MG63 (cell line): ENCODE results near the gene HSD17B11. TPM values are rescaled to one million over a fixed set of nuclear protein-coding genes. Genes with fewer than 3 reads are reported as not detected.
"Not testable (repeated sequence)": the region's sequence is repeated elsewhere in the genome, so short reads cannot be mapped to it uniquely, and the experiment has no call there.

ENCODE experiments used
- DNase-seq: peaks from one replicate; pipeline ENCODE4 v3.0.0-alpha.2; 2020
- H3K27me3 ChIP-seq: fragments of 250-450 bp; sonication (Bioruptor Pico); 2 replicates; pipeline ENCODE4 v1.5.1; 2020; ENCODE audit warnings: mild to moderate bottlenecking, moderate library complexity
- H3K36me3 ChIP-seq: fragments of 250-450 bp; sonication (Bioruptor Pico); 2 replicates; pipeline ENCODE4 v1.5.1; 2020; ENCODE audit warnings: mild to moderate bottlenecking, moderate library complexity
- H3K4me3 ChIP-seq: fragments of 250-450 bp; sonication (Bioruptor Pico); 2 replicates; pipeline ENCODE4 v1.5.1; 2020; ENCODE audit warnings: mild to moderate bottlenecking, moderate library complexity
- H3K9me3 ChIP-seq: fragments of 250-450 bp; sonication (Bioruptor Pico); 2 replicates; pipeline ENCODE4 v1.5.1; 2020; ENCODE audit warnings: mild to moderate bottlenecking, moderate library complexity
- total RNA-seq: library from RNA; depleted of rRNA; stranded (reverse); fragments of >200 nt; shearing (Covaris generic); gene quantifications from 2 replicates; pipeline ENCODE4 v1.2.3, GENCODE V29; 2014; ENCODE audit warnings: low replicate concordance

HSD17B11 gene
- total RNA-seq, 1 experiment from 2014 or later, result 6.6 TPM

DNA sequence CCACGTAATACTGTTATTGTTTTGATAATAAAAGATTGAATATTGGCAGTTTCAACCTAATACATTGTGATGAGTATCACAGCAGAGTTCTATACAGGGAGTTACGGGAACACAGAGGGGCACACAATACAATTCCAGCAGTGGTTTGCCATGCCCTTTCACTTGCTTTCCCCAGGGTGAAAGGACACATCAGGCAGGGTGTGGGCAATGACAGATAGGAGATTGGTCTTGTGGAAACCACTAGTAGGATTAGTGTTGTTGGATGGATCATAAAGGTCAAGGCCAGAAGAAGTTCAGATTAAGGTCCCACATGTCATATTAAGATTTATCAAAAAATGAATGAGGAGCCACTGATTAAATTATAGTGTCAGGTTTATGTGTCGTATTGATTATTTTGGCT, 8.1 kb downstream of the HSD17B11 start:
- no peaks in the 10 kb centered on the region for H3K36me3 ChIP-seq
- no peak overlapping the region for H3K4me3 ChIP-seq
- H3K27me3 ChIP-seq, result no peaks in the 10 kb centered on the region
- H3K9me3 ChIP-seq, result no peaks in the 10 kb centered on the region
- DNase-seq, result no peak

DNA sequence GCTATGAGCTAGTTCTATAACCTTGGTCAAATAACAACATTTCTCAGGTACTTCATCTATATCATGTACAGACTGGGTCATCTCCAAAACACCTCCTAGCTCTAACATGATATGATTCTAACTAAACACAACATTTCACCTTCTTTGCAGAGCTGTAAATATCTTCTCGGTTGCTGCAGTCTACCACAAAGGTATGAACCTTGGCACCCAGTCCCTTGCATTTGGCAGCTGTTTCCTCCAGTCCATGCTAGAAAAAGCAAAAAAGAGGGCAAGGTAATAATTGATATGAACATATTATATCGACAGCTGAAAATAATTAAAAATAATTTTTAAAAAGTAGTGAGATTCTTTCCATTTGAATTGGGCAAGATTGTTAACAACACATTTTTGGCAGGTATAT, 8.9 kb downstream of the HSD17B11 start:
- Histone ChIP-seq H3K36me3 (no peaks in the 10 kb centered on the region), H3K27me3 (no peaks in the 10 kb centered on the region), H3K9me3 (no peaks in the 10 kb centered on the region), H3K4me3 (no peak overlapping the region)
- DNase-seq, result no peak

DNA sequence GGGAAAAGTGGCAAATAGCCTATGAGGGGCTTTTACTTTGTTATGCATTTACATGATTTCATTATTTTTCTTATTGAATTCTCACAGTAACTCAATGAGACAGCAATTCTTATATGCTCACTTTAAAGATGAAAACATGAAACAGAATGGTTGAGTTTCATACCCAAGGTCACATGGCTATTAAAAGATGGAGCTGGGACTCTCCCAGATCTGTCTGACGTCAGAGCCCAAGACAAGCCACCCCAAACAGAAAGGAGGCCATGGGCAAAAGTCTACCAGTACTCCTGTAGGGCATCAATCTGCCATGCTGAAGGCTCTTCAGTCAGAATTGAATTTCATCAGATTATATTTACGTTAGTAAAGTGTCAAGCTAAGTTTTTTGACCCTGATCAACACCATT, 13.2 kb downstream of the HSD17B11 start:
- Histone ChIP-seq H3K27me3 (no peaks in the 10 kb centered on the region), H3K4me3 (no peak overlapping the region), H3K9me3 (no peaks in the 10 kb centered on the region), H3K36me3 (no peaks in the 10 kb centered on the region)
- no peak for DNase-seq

DNA sequence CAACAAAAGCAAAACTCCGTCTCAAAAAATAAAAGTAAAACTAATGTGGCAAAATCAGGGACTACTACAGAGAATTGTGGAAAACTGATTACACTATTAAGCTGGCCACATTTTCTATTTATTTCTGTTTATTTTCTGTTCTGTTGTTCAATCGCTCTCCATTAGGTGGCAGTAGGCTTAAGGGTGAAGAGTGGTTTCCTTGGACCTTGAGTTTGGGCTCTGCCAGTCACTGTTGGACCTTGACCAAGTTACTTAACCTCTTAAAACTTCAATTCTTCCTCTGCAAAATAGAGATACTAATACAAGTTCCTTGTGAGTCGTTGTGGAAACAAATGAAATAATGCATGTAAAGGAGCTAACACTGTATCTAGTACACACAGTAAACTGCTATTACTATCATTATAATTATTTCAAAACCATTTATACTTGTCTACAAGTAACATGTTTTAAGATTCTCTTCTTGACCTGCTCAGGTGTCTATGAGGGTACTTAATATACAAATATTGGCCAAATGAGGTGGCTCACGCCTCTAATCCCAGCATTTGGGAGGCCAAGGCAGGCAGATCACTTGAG, 15.2 kb downstream of the HSD17B11 start:
- DNase-seq, result peak; percentile 20
- Histone ChIP-seq H3K27me3 (no peaks in the 10 kb centered on the region), H3K4me3 (no peak overlapping the region), H3K36me3 (no peaks in the 10 kb centered on the region), H3K9me3 (no peaks in the 10 kb centered on the region)

DNA sequence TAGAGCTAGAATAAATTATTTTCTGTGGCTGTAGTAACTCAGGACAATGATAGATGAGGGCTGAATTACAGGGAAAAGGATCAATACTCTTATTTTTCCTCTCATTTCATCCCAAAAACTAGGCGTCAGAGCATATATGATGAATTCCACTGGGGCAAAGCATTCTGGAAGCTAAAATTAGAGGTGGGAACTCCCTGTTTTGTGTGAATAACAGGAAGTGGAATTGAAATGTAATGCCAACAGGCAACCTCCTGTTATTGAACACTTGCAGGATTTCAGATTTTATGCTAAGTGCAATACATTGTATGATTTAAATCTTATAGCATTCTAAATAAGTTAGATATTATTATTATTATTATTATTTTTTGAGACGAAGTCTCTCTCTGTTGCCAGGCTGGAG, 20.9 kb downstream of the HSD17B11 start:
- no peak for DNase-seq

DNA sequence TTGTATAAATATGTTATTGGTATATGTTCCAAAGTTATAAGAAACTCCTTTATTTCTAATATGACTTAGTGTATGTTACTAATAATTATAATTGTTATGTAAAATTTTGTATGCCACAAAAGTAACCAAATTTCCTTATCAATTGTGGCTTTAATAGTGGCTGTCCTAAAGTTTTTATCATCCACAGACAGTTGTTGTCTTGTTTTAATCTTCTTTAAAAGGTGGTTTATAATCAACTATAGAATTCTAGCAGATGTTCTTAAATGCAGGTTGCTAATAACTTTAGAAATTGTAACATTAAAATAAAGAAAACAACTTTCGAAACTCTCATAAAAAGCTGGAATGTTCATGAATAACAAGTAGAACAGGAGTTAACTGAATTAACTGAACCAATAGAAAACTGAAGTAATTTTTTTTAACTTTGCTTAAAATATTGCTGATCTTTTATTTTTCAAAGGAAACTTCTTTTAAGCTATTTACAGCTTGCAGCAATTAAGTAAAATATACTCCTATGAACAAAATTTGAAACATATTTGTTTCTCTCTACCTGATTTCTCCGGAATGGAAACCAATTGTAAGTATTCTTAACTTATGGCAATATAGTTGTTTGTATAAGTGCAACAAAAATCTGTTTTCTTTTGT, 24.3 kb downstream of the HSD17B11 start:
- H3K9me3 ChIP-seq, result no peaks in the 10 kb centered on the region
- no peak overlapping the region for H3K4me3 ChIP-seq
- H3K36me3 ChIP-seq, result no peaks in the 10 kb centered on the region
- DNase-seq, result no peak
- H3K27me3 ChIP-seq, result no peaks in the 10 kb centered on the region

More for the DNA sequence above, 20.9 kb downstream of the HSD17B11 start:
- Histone ChIP-seq H3K27me3 (no peaks in the 10 kb centered on the region), H3K4me3 (no peak overlapping the region), H3K36me3 (no peaks in the 10 kb centered on the region), H3K9me3 (no peaks in the 10 kb centered on the region)

DNA sequence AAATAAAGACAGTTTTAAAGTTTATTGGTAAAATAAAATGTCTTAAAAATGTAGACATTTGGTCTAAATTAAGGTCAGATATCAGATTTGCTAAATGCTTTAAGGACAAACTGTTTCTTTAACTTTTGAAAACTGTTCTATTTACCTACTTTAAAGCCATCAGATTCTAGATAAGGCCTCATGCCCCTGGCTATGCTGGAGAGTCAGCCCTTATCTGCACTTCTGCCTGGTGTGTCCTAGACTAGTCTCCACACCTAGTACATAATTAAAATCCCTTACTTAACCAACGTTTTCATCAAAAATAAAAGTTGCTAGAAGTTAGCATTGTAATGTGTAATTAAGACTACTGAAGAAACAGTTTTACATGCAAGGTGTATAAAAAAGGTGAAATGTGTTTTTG, 25.6 kb downstream of the HSD17B11 start:
- H3K27me3 ChIP-seq, result no peaks in the 10 kb centered on the region
- H3K9me3 ChIP-seq, result no peaks in the 10 kb centered on the region
- H3K36me3 ChIP-seq, result no peaks in the 10 kb centered on the region
- DNase-seq, result no peak
- no peak overlapping the region for H3K4me3 ChIP-seq

DNA sequence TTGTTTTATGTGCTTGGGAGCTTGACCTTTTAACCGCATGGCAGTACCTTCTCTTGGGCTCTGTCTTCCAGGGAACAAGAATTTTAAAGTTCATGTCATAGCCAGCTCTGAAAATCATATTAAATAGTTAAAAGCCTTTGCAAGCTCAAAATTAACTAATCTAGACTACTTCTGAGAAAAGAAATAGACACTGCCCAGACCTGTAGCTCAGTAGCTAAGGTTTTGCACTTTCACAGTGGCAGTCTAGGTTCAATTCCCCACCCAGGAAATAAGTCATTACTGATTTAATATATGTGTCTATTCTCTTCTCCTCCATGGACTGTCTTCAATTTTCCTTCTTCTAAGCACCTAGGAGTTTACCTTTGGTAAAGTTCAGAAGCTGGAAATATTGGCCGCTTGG, 27.4 kb downstream of the HSD17B11 start:
- Histone ChIP-seq H3K9me3 (no peaks in the 10 kb centered on the region), H3K27me3 (no peaks in the 10 kb centered on the region), H3K4me3 (no peak overlapping the region), H3K36me3 (no peaks in the 10 kb centered on the region)
- no peak for DNase-seq

DNA sequence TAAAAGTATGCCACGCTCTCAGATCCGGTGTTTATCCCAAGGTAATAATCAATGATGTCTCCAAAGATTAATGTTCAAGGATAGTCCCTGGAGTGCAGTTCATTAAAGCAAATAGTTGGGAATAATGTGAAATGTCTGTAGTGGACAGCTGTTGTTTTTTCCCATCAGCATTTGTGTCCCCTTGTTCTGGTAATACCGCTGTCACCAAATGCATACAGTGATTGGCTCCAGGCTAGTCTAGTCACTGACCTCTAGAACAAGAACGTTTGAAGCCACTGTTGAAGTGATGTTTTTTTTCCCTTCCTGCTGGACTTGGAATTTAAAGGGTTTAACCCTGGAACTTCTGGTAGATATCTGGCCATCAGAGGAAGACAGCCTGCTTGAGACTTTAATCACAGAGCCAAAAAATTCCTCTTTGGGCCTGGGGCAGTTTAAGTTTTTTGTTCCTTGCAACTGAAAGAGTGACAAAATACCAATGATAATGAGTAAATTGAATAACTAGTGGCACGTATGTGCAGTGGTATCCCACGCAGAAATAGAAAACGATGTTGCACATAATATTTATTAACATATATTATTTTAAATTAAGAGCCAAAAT, 30.6 kb downstream of the HSD17B11 start:
- no peak overlapping the region for H3K4me3 ChIP-seq
- DNase-seq, result no peak
- no peaks in the 10 kb centered on the region for H3K9me3 ChIP-seq
- no peaks in the 10 kb centered on the region for H3K36me3 ChIP-seq
- no peaks in the 10 kb centered on the region for H3K27me3 ChIP-seq

DNA sequence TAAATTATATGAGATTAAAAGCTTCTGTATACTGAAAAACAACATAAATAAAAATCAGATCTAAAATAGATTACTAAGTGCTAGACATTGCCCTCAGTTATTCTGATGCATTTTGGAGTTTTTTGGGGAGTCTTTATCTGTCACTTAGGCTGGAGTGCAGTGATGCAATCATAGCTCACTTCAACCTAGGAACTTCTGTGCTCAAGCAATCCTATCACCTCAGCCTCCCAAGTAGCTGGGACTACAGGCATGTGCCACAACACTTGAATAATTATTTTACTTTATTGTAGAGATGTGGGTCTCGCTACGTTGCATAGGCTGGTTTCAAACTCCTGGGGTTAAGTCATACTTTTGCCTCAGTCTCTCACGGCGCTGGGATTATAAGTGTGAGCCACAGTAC, 31.7 kb downstream of the HSD17B11 start:
- no peaks in the 10 kb centered on the region for H3K27me3 ChIP-seq
- no peak overlapping the region for H3K4me3 ChIP-seq
- H3K36me3 ChIP-seq, result no peaks in the 10 kb centered on the region
- DNase-seq, result no peak
- no peaks in the 10 kb centered on the region for H3K9me3 ChIP-seq

DNA sequence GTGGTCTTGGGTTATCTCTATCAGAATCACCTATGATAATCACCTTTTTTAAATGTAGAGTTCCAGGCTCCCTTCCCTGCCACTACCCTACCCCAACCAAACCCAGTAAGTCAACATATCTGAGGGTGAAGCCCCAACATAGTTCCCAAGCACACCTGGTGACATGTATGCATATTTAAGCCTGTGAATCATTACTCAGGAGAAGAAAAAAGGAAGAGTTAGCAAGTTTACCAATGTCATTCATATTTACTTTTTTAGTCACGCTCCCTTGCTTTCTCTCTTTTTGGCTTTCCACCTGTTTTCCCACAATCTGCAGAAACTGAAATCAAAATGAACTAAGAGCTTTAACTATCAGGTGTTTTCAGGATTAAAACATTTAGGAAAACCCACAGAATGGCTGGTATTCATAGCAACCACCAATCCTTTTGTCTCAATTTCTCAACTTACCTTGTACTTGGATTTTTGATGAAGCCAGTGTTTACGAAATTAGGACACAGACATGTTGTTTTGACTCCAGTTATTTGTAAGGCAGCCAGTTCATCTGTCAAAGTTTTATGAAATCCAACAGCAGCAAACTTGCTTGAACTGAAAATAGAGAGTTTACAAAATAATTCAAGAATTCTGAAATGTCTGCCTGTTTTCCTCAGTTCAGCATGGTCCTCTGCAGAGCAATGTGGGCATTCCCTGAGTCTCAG, 34.0 kb downstream of the HSD17B11 start:
- Histone ChIP-seq H3K36me3 (no peaks in the 10 kb centered on the region), H3K9me3 (no peaks in the 10 kb centered on the region), H3K4me3 (no peak overlapping the region)

DNA sequence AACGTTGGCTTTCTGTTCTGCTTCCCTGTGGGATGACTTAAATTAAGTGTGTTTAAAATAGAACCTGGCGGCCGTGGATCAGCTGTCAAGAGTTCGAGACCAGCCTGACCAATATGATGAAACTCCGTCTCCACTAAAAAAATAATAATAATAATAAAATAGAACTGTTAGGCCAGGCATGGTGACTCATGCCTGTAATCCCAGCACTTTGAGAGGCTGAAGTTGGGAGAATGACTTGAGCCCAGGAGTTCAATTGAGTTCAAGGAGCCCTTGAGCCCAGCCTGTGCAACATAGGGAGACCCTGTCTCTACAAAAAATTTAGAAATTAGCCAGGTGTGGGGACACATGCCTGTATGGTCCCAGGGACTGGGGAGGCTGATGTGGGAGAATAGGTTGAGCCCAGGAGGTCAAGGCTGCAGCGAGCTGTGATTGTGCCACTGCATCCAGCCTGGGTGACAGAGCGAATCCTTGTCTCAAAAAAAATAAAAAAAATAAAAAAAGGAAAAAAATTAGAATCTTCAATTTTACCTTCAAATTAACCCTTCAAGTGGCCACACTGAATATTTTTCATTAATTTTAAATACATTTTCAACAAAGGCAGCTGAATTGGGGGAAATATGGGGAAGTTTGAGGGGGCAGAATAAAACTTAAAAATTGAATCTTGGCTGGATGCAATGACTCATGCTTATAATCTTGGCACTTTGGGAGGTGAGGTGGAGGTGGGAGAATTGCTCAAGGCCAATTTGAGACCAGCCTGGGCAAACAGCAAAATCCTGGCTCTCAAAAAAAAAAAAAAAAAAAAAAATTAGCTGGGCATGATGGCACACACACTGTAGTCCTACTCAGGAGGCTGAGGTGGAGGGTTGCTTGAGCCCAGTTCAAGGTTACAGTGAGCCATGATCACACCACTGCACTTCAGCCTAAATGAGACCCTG, 36.6 kb downstream of the HSD17B11 start:
- H3K4me3 ChIP-seq, result no peak overlapping the region
- H3K9me3 ChIP-seq, result no peaks in the 10 kb centered on the region
- H3K27me3 ChIP-seq, result no peaks in the 10 kb centered on the region
- peak; percentile 20 for DNase-seq
- H3K36me3 ChIP-seq, result no peaks in the 10 kb centered on the region

More for the DNA sequence above, 34.0 kb downstream of the HSD17B11 start:
- H3K27me3 ChIP-seq, result no peaks in the 10 kb centered on the region
- no peak for DNase-seq

DNA sequence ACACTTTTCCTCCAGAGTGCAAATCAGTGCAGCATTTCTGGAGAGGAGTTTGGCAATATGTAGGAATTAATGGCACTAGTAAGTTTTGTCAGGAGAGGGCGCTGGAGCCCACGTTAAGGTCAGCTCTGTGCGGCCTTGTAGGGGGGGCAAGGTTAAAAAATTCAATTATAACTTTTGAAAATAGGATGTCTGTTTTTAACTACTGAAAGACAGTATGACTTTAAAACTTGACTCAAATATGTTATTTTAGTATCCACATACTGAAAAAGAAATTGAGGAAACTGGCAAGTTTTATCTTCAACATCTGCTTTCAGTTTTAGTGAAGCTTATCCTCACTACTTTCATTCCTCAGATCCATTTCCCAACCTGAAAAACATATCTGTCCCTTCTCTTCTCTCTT, 37.4 kb downstream of the HSD17B11 start:
- Histone ChIP-seq H3K36me3 (no peaks in the 10 kb centered on the region), H3K27me3 (no peaks in the 10 kb centered on the region), H3K4me3 (no peak overlapping the region), H3K9me3 (no peaks in the 10 kb centered on the region)
- DNase-seq, result peak; percentile 20

DNA sequence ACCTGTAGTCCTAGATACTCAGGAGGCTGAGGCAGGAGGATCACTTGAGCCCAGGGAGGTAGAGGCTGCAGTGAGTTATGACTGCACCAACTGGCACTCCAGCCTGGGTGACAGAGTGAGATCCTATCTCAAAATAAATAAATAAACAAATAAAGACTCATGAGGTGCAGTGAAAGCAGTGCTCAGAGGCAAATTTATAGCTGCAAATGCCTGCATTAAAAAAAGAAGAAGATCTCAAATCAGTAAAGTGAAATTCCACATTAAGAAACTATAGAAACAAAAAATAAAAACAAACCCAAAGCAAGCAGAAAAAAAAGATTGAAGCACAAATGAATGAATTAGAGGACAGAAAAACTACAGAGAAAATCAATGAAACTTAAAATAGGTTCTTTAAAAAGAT, 45.8 kb downstream of the HSD17B11 start:
- no peak overlapping the region for H3K4me3 ChIP-seq
- H3K36me3 ChIP-seq, result no peaks in the 10 kb centered on the region
- DNase-seq, result no peak
- no peaks in the 10 kb centered on the region for H3K9me3 ChIP-seq
- H3K27me3 ChIP-seq, result no peaks in the 10 kb centered on the region

DNA sequence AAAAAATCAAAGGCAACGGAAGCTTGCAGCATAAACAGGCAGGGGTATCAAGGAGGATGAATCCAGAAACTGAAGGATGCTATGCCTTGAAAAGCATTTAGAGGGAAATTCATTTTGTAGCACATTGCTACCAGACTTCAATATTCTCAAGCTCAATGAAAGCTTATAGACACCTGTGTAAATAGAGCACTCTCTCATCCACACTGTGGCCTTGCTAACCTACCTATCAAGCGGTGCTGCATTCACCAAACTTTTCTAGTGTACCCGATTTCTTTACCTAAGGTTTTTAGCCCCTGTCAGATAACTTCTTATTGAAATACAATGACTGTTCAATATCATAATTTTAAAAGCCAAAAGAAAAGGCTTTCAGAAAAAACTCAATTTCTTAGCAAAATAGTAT, 48.1 kb downstream of the HSD17B11 start:
- no peaks in the 10 kb centered on the region for H3K36me3 ChIP-seq
- no peak overlapping the region for H3K4me3 ChIP-seq
- no peak for DNase-seq
- no peaks in the 10 kb centered on the region for H3K9me3 ChIP-seq
- H3K27me3 ChIP-seq, result no peaks in the 10 kb centered on the region

DNA sequence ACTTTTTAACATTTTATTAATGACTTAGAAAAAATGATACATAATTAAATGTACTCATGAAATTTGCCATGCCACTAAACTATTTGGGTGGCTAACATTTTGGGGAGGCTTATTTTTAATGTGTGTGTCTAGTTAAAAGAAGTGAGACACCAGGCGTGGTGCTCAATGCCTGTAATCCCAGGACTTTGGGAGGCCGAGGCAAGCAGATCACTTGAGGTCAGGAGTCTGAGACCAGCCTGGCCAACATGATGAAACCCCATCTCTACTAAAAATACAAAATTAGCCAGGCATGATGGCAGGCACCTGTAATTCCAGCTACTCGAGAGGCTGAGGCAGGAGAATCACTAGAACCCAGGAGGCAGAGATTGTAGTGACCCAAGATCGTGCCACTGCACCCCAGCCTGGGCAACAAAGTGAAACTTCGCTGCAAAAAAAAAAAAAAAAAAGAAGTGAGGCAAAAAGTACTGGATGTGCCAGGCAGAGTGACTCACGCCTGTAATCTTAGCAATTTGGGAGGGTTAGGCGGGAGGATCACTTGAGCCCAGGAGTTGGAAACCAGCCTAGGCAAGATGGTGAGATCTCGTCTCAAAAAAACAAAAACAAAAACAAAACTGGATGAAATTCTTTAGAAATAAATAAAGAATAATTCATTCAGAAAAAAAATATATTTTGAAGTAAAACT, 48.9 kb downstream of the HSD17B11 start:
- H3K27me3 ChIP-seq, H3K36me3 ChIP-seq, H3K9me3 ChIP-seq: not testable (repeated sequence)
- H3K4me3 ChIP-seq, result peak overlapping the region; percentile 29
- peak; percentile 78 for DNase-seq
